HuH-7.5 (cell line): Measurements from ENCODE around the gene CBLB.

ENCODE experiments used
- DNase-seq: peaks from one replicate; pipeline ENCODE4 v3.0.0; 2011; ENCODE audit warnings: low spot score

The CBLB gene

DNA sequence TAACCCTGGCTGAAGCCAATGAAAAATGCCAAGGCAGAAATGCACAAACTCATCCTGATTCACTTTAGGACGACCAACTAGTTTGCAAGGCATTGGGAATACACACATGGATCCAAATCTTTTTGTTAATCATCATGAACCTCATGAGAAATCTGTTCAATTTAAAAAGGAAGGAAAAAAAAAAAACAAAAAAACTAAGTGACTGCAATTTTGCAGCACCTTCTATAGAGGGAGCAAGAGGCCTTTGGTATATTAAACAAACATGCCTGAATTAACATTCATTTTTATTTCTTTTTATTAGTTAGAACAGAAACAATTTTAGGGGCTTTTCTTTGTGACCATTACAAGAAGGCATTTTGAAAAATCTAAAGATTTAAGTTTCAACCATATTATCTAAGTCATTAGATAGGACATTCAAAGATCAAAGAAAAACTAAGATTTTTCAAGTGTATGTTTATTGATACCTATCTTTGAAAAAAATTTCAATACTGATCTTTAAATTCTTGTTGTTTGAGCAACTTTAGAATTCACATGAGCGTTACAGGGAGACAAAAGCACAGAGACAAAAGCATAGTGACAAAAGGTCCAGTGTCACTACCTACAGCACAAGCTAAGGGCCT lies 182.4 kb downstream of the CBLB start:
- DNase-seq: no peak

DNA sequence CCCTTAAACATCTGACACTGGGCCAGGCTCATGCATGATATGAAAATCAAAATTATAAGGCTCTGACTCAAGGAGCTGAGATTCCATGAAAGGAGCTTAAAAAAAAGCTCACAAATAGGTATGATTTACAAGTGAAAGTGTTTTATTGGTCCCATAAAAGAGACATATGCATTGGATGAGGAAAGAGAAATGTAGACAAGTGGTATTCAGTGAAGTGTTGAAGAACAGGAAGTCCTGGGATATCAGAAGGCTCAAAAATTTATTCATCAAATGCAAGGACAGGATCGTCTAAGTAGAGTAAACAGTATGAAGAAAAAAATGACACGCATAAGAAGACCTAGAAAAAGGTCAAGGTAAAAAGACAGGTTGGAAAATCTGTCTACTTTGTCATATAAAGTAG lies 188.9 kb downstream of the CBLB start:
- no peak for DNase-seq

DNA sequence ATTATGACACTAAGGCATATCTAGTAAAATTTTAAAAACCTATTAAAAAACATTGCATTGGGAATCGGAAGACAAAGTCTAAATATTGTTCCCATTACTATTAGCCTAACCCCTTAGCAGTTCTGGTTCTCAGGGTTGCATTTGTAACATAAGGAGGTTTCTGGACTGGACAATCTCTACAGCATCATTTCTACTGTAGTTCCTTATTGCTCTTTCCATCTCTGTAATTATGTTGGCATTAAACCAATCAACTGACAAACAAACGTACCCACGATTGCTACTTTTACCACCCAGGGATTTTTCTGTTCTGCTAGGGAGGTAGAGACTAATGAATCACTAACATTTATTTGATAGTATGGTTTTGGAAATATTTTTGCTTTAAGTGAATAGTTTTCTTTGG lies 190.8 kb downstream of the CBLB start:
- no peak for DNase-seq

DNA sequence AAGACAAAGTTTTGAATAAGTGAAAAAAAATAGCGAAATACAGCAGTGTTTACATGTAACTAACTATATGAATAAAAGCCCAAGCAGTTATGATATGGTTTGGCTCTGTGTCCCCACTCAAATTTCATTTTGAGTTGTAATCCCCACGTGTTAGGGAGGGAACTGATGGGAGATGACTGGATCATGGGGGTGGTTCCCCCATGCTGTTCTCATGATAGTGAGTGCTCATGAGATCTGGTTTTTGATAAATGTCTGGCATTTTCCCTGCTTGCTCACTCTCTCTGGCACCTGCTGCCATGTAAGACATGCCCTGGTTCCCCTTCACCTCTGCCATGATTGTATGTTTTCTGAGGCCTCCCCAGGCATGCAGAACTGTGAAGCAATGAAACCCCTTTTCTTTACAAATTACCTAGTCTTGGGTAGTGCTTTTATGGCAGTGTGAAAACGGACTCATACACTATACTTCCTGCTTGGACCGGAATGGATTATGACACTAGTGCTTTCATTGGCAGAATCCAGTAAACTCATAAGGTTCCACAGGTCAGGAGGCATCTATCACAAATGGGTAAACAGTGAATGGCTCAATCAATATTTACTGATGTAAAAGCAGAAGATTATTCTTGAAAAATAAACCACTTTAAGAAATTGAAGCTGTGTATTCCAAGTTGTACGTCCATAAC lies 192.1 kb downstream of the CBLB start:
- DNase-seq: no peak

DNA sequence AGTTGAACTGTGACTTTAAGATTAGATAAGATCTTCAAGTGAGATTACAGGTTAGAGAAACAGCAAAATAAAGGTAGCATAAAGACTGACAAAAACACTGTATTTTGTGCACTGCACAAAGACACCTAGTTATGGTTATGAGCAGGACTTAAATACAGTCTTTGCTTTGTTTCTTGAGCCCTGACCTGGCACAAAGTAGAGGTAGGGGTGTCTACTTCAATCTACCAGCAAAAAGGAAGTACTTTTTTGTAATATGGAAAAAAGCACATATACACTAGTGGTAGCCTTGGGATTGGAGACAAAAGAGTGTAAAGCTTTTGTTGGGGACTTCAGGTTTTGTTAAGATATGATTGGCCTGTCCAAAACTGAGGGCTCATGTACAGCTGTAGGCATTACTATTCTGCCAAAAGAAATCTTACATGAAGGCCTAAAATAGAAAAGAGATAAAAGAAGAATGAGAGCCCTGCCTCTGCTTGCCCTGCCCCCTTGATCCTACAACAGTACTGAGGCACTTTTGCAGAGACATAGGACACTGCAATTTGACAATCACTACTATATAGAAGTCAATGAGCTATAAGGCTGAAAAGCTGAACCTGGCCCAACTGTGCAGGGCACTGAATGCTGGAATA lies 194.3 kb downstream of the CBLB start:
- no peak for DNase-seq

DNA sequence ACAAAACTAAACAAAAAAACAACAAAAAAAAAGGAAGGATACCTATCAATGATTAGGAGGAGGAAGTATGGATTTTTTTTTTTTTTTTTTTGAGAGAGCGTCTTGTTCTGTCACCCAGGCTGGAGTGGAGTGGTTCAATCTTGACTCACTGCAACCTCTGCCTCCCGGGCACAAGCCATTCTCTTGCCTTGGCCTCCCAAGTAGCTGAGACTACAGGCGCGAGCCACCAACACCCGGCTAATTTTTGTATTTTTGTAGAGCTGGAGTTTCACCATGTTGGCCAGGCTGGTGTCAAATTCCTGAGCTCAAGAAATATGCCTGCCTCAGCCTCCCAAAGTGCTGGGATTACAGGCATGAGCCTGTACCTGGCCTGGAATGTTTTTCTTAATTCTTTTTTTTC lies 195.8 kb downstream of the CBLB start:
- DNase-seq: no peak

DNA sequence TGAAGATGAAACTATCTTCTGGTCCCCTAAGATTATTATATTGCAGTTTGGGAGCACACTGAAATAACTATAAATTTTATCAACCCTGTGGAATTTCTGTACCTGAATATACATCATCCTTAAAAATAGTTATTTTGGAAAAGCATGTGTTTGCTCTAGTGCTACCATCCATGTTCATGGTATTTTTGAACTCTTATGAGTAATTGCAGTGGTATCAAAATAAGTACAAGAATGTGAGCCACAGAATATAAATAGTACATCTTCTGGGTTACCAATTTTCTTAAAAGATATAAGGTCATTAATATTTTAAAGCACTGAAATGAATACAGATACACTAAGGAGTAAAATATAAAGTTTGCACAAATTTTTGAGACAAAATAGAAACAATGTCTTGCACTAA lies 206.5 kb downstream of the CBLB start:
- no peak for DNase-seq

DNA sequence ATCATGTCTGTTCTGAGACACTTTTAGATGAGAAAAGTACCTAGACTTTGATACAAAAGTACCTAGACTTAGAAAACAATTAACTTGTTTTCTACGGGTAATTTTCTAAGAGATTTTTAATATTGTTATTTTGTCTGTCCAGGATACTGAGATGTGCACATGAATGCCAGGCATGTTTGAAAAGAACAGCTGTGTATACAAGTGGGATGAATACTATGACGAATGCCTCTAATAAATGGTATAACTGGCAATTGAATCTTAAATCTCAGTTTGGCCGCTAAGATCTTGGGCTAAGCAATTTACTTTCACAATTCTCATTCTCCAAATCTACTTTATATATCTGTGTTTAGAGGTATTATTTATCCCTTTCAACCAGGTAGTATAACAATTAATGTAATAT lies 207.4 kb downstream of the CBLB start:
- no peak for DNase-seq

DNA sequence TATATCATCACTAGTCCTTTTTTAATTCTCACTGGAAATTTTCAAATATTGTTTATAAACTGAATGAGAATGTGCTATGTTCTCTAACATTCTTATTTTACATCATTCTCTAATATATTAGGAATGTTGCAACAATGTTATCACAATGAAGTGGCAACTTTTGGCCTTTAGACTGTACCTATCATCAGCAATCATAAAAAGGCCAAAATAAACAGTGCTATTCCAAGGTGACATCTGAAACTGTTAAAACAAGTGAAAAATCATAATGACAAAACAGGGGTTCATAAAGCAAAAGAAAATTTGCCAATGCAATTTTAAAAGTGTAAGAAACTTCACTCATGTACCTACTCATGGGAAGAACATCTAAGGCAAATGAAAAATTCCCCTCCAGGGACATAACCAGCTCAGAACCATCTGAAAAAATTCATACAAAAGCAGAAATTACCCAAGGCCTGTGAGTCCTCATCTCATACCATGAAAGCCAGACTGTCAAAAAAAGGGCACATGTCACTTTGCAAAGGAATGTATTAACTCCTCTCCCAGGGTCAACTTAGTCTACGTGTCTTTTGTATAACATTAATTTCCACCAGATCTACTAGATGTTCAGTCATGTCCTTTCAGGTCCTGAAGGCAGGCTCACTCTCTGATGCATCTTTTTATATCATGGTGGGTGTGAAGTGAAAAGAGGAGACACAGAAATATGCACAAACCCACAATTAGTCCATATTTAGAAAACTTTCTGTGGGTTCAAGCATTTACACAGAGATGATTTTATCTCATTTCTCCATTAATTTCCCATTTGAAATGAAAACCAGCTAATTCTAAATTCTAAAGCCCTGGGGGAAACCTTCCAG lies 211.9 kb downstream of the CBLB start:
- DNase-seq: no peak

DNA sequence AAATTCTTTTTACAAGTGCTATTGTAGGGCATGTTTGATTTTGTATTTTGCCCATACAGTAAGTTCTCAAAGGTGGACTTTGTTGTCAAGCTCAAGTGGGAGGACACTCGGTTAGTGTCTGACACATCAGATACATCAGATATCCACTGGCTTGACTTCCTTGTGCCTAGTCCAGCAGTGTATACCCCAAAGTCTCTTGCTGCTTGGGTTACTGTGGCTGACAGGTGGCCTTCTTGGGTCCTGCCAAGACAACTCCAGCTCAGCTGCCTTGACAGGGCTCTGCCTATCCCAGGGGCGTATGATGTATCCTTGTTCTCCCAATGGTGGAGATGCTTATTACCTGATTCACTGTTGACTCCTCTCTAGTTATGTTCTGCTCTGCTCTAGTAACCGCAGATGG lies 214.9 kb downstream of the CBLB start:
- no peak for DNase-seq

DNA sequence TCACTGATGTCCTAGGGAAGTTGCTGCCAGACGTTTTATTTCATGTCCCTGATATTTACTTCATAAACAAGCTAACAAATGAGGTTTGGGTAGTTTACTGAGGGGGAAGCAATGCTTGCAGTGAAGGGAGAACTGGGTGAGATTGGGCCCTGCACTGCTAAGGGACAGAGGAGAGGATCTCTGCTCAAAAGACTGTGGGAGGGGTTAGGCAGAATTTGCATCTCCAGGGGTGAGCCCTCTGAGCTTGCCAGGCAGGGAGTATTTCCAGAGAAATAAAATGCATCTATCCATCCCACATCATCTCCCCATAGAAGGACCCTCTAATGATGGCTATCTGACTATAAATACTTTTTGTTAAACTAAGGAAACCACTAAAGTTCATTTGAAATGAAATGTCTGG lies 215.6 kb downstream of the CBLB start:
- DNase-seq: no peak

DNA sequence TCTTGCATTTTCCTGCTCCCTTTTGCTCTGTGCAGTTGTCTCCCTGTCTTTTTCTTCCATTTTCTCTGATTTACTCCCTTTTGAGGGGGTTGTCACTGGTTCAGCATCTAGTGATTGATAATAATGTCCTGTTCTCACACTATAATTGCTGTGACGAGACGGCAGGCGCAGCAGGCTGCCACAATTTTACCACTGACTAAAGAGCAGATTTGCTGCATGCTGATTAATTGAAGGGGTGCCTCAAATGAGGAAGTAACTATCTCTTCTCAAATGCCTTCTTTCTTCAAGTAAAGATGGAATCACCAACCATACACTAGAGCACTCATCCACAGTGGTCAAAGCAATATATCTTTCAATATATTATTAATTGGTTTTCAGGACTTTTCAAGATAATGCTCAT lies 219.3 kb downstream of the CBLB start:
- DNase-seq: no peak

DNA sequence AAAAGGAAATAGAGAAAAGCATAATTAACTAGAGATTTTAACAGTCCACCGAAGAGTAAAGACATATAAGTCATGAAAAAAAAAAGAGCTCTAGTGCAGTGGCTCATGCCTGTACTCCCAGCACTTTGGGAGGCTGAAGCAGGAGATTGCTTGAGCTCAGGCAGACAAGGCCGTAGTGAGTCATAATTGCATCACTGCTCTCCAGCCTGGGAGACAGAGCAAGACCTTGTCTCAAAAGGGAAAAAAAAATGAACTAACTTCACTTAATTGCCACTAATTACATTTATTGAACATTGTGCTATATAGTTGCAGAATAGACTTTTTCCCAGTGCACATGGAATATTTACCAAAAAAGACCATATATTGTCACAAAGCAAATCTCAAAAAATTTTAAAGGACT lies 221.8 kb downstream of the CBLB start:
- no peak for DNase-seq

DNA sequence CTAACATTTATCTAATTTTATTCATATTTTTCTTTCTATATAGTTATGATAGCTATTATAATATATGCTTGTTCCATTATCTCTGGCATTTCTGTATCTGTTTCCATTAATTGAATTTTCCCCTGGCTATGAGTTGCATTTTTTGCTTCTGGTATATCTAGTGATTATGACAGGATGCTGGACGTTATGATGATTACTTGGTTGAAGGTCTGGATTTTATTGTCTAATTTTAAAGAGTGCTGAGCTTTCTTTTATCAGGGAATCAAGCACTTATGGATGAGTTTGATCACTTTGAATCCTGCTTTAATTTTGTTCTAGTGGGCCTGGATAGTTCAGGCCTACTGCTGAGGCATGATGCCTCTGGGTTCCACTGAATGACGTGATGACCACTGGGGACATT lies 229.7 kb downstream of the CBLB start:
- DNase-seq: no peak

DNA sequence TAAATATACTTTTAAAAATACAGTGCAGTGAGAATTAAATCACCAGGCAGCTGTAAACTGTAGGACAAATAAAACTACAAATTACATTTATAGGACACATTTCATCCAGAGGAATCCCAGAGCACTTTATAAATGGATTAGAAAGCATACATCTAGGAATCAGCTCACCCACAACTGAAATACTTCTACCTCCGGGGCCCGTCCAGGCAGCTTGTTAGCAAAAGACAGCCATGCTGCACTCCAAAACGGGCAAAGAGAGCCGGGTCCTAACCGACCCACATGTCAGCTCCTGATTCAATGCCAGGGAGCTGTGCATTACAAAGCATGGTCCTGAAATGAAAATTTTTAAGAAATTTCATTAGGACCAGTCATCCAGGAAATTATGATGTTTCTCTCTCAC lies 234.1 kb downstream of the CBLB start:
- no peak for DNase-seq

DNA sequence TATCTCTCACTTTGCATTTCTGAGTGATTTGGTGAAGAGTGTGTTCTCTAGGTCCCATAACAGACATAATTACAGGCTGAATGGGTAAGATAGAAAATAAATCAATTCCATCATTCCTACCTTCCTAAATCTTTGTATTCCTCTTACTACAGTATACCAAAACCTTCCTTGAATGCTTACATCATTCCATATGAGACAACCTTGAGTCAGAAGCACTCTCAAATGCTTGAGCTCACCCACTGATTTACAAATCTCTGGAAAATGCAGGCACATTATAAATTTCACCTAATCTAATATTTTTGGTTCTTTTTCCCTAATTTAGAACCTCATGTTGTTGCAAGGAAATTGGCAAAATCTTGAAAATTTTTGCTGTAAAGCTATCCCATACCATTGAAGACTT lies 239.1 kb downstream of the CBLB start:
- no peak for DNase-seq

DNA sequence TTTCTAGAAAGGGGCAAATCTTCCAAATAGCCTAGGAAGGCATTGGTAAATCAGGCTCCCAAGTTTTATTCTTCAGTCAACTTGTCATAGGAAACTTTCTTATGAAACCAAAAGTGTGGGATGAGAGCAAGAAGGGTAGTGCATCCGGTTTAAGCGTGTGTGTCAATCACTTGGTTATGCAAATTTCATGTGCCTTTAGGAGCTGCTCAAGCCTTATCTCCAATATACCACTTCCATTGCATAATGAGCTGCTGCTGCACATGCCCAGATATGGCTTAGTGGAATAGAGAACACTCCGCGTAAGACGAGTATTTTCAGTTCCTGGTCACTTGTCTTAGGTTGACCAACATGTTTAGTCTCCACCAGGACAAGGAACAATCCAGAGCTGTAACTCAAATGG lies 242.1 kb downstream of the CBLB start:
- no peak for DNase-seq

DNA sequence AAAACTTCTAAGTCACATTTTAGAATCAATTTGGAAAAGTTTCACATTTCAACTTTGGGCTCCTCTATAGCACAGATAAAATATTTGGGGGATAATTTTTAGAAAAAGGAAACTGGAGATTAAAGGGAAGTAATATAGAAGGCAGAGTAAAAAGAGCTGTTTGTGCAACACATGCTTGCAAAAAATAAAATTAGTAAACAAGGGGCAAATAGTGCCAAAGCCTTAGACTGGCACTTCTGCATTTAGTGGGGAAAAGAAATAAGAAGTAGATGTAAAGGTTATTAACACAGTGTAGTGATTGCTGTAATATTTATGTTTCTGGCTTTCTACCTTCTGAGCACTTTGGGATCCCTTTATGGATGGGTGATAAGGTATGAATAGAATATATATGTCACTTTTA lies 246.6 kb downstream of the CBLB start:
- no peak for DNase-seq

DNA sequence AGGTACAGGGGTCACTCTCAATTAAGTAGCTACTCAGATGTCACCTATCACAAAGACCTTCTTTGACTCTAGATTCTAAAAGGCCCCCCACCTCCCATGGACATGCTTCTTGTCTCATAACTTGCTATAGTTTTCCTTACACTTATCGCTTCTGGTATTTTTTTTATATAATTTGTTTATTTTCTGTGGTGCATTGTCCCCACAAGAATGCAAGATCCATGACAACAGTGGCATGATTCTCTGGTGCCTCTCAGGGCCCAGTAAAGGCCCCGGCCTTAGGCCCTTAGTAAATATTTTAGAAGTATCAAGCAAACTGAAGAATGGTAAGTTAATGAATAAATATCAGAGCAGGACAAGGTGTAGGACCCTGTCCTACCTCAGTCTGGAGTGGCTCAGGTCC lies 248.6 kb downstream of the CBLB start:
- no peak for DNase-seq

DNA sequence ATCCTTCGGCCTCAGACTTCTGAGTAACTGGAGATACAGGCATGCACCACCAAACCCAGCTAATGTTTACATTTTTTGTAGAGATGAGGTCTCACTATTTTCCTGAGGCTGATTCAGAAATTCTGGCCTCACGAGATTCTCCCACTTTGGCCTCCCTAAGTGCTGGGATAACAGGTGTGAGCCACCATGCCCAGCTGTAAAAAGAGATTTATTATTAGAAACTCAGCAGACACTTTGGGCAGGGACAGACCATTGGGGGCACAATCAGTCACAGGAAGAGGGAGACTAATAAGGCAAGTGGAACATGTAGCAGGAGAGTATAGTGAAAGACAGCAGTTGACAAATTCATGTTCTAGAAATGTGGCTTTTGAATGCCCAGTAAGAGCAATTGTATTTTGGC lies 249.2 kb downstream of the CBLB start:
- DNase-seq: no peak

DNA sequence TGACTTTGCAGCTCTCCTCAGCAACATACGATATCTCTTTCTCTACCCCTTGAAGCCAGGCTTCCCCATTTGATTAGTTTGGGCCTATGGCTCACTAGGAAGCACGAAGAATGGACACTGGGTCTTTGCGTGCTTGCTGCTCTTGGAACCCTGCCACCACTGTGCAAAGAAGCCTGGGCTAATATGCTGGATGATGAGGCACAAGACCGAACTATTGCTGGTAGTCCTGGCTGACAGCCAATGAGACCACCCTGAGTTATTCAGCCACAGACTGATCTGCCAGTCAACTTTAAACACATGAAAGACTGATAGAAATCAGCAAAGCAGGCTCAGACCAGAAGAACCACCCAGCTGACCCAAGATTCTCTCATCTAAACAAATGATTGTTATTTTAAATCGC lies 250.3 kb downstream of the CBLB start:
- no peak for DNase-seq

DNA sequence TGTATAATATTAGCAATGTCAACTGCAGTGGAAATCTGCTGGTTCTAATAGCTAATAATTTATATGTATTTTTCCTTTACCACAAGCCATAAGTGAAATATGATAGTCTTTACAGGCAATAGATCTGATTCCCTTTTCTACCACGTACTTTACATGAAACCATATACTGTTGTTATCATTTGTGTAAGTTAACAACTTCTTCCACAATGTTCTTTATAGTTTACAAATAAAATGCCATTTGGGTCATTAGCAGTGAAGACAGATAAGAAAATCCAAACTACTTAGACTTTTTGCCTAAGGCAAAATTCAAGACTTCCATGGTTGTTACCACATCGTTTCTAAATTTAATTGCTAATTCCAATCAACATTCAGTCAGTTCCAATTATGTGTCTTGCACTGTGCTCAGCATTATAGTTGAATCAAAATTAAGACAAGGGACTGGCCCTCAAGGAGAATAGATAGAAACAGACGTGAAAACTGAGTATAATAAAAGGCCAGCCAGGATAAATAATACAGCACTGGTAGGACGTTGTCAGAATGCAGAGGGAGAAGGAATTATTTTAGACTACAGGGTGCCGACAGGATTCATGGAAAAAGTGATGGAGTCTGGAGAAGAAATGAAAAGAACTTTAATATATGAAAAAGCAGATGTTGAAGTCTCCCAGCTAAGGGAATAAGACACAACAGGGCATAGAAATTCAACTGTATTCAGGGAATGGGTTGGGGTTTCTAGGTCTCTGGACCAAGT lies 252.3 kb downstream of the CBLB start:
- no peak for DNase-seq
